ENCODE results near the gene C15orf62.
A peak's percentile ranks its signal among the peaks of the same experiment; 100 is the strongest.

Gene C15orf62

DNA sequence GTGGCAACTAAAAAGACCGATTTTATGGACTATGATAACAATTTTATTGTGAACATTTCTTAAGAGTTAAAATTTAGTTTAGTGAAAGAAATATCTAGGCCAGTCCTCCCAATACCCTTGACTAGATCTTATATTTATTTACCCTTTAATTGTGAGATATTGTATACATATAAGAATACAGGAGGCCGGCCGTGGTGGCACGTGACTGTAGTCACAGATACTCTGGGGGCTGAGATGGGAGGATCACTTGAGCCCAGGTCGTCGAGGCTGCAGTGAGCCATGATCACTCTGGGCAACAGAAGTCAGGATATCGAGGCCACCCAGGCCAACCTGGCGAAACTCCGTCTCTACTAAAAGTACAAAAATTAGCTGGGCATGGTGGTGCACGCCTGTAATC, 14.0 kb upstream of the C15orf62 start:
- DNase-seq (ENCODE audit: low read depth in 2 of 2) = no peak

GRCh38 chr15:40756938-40757337, 12.8 kb upstream of the C15orf62 start:
- DNase-seq (ENCODE audit: low read depth in 2 of 2) = no peak

GRCh38 chr15:40759961-40760360, 9.8 kb upstream of the C15orf62 start:
- DNase-seq (ENCODE audit: low read depth in 2 of 2) = no peak

GRCh38 chr15:40762919-40763800, 6.6 kb upstream of the C15orf62 start:
- DNase-seq (ENCODE audit: low read depth in 2 of 2) = no peak

DNA sequence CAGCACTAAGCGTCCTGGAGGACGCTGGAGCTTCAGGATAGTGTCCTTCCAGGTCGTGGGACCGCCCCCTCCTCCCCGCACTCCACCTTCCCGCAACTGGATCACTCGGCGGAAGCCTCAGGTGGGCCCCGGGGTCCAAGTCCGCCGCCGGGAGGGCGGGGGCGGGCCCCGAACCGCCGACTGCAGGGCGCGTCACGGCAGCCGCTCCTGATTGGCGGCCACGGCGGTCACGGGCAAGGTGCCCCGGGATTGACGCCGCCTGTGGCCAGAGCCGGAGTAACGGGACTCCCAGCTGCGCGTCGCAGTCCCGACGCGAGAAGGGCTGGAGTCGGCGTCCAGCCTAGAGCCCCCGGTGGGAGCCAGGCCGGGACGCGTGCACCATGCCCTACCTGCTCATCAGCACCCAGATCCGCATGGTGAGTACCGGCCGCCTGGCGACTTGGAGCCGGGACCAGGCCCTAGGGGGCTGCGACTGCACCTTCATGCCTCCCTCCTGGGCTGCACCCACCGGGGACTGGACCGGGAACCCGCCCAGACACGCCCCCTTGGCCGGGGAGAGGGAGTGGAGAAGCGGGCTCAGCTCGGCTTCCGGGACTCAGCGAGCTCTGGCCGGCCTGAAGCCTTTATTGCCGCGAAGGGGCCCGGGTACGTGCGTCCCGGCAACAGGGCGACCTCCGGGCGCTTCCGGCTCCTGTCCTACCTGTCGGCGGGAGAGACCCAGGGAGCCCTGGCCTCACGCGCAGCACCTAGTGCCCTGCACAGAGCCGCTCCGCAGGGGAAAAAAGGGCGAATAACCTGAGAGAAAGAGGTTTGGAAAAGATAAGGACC, 5.8 kb upstream of the C15orf62 start, which contains the start of gene GCHFR:
GCHFR (plus strand) TSS at position 268 of the 828 bp plus-strand sequence; CDS start at position 381, 113 bp downstream.
- peak in 1 of 2 donors; percentile 25 for DNase-seq (ENCODE audit: low read depth in 2 of 2)

DNA sequence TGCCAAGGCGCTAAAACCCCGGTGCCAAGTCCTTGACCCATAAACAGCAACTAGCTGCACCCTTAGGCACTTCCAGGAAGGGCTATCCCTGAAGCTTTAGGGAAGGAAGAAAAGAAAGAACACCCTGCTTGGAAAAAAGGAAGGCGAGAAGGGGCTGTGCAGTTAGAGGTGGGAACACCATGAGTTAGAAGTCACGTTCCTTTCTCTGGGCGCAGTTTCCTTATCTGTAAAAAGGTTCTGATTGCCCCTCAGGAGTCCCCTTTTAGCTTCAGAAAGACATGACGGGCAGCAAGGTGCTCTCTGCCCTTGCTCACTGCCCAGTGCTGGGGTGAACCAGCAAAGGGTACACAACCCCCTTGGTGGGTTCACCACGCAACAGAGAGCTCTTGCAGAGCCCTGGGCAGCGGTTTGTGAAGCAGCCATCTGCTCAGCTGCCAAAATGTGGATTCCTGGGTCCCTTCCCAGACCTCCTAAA, 5.1 kb upstream of the C15orf62 start:
- DNase-seq (ENCODE audit: low read depth in 2 of 2) = no peak

- no peak for DNase-seq (ENCODE audit: low read depth in 2 of 2)
Observed at GRCh38 chr15:40766194-40766815, 3.5 kb upstream of the C15orf62 start.

GRCh38 chr15:40766906-40767837, 2.6 kb upstream of the C15orf62 start:
- DNase-seq (ENCODE audit: low read depth in 2 of 2) = no peak

DNA sequence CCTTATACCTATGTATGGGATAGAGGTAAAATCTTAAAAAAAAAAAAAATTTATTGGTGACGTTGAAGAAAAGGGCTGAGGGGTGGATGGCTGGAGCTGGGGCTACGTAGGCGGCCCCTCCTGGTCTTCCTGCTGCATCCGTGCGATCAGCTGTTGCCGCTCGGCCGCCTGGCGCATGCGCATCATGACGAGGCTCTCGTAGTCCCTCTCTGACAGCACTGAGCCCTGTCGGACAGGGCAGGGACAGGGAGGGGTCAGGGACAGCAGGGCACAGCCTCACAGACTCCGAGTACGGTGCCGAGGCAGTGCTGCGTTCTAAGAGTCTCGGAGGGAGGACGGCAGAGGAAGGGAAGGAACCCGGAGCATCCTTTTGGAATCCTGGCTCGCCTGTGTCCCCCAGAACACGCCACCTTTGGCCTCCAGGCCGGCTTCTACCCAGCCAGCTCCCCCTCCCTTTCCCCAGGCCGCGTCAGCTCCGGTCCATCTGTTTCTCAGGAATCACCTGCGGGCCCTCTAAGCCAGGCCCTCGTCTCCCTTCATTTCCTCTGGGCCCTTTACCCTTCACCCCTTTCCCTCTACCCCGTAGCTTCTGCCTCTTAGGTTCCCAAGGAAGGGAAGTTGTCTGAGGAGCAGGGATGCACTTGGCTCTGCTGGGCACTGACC, 1.8 kb upstream of the C15orf62 start:
- DNase-seq (ENCODE audit: low read depth in 2 of 2) = no peak

GRCh38 chr15:40768521-40769273, 1.1 kb upstream of the C15orf62 start:
- no peak for DNase-seq (ENCODE audit: low read depth in 2 of 2)

GRCh38 chr15:40770147-40770721, 454 bp downstream of the C15orf62 start:
- DNase-seq (ENCODE audit: low read depth in 2 of 2) = no peak

DNA sequence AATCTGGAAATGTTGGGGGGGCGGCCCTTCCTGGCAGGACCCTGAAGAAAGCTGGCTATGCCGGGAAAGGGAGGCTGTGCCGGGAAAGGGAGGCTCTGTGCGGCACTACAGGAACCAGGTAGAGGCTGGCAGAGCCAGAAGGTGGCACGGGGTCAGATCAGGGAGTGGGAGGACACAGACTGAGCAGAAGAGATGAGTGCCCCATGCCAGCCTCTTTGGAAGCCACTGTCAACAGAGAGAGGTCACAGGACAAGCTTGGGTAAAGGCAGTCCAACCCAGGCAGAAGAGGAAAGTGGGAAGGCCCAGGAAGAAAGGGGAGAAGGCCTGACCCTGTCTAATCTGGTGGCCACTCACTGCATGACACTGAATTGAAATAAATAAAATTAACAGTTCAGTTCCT, 1.5 kb downstream of the C15orf62 start:
- no peak for DNase-seq (ENCODE audit: low read depth in 2 of 2)

GRCh38 chr15:40772014-40772413, 2.2 kb downstream of the C15orf62 start:
- DNase-seq (ENCODE audit: low read depth in 2 of 2) = no peak

DNA sequence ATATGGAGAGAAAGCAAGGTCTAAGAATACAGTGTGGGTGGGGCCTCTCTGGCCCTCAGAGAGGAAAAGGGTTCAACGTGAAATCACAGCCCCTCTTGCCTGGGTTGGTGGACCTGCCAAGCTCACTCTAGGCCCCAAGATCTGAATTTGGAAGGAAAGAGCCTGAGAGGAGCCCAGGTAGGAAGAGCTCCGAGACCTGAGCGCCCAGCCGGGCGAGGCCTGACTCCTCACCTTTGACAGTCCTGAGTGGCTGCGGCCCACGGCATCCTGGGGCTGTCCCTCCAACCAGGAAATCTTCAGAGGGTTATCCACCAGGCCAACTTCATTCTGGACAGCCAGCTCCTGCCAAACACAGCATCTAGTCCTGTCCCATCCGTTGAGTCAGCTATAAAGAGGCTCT, 3.7 kb downstream of the C15orf62 start:
- no peak for DNase-seq (ENCODE audit: low read depth in 2 of 2)

DNA sequence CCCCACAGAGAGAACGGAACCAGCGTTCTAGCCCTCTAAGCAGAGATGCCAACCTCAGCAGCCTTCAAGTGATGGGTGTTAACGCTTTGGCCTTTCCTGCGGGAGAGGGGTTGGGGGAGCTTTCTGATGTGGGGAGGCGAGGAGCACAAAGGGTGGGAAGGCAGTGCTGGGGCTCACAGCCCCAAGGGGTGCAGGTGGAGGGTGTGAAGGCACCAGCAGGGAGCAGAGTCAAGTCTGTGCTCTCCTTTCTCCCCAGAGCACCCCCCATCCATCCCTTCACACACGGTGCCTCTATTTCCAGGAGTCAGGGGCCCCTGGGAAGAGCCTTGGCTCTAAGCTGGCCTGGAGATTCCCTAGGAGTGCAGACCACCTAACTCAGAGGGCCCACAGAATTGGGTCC, 4.1 kb downstream of the C15orf62 start:
- DNase-seq (ENCODE audit: low read depth in 2 of 2) = no peak

DNA sequence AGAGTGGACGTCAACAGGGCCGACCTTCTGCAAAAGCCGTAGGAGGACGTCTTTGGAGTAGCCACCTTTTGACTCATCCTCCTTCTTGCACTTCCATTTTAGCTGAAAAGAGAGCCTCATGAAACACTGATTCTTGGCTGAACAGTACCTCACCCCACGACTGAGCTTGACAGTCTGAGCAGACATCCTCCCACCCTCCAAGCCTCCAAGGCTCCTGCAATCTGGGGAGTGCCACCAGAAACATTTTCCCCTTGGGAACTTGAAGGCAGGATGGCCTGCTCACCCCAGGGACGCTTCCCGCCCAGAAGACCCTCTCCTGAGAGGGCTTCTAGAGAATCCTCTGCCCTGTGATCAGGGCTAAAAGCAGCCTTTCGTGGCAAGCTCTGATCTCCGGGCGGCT, 5.2 kb downstream of the C15orf62 start:
- DNase-seq (ENCODE audit: low read depth in 2 of 2) = no peak

- no peak for DNase-seq (ENCODE audit: low read depth in 2 of 2)
Observed at GRCh38 chr15:40775740-40776536, 6.2 kb downstream of the C15orf62 start.

DNA sequence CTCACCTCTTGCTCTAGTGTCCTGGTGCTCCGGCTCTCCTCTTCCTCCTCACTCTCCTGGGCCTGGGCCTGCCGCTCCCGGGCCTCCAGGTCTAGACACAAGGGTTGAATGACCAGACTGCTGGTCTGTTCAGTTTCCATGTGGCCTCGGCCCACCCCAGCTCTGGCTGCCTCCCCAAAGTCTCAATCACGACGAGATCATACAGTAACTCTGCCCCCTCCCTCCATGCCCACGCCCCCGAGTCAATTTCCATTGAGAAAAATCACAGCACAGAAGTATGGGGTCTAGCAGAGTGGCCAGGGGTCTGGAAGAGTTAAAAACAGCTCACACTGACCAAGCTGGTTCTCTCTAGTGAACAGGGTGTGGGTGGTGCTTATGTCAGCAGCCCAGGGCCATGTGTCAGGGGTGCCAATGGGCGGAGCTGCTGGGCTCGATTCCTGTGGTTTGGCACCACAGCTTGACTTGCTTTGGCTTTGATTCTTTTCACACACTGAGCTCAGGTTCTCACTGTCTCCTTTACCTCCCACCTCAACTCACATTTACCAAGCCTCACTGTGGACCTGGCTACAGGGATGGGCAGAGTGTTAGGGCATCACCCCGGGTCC, 6.9 kb downstream of the C15orf62 start:
- DNase-seq (ENCODE audit: low read depth in 2 of 2) = no peak

Measured in stimulated activated CD4-positive, alpha-beta T cell treated with anti-CD3 and anti-CD28 coated beads, Interleukin-1b, Interleukin-23, amount 100 ng/mL, for 1 hour (primary cell).